Urothelium cell line (cell line): Measurements from ENCODE around the gene VPS13C.
"Not testable (repeated sequence)": the region's sequence is repeated elsewhere in the genome, so short reads cannot be mapped to it uniquely, and the experiment has no call there.

ENCODE experiments used
- DNase-seq: peaks from one replicate; pipeline ENCODE4 v3.0.0; 2011; ENCODE audit warnings: low spot score, mixed read lengths
- FAIRE-seq: peaks from 2 replicates; lab custom pipeline; 2011; peaks lifted over from hg19 to GRCh38; lab: Jason Lieb, UNC

Gene VPS13C

DNA sequence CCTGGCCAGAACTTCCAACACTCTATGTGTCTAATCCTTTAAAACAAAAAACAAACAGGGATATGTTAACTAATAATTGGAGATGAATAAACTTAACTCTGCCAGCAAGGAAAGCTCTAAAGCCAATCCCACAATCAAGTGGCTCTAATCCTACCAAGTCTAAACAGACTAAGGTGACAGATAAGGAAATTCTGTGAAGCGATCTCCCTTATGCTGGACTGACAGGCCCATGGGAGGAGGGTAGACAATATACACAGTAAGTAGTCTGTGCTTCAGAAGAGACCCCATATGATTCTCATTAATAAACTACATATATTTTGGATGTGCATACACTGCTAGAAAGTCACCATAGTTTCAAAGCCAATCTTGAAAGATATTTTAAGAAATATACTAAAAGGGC, 10.1 kb downstream of the VPS13C start:
- no peak for FAIRE-seq

DNA sequence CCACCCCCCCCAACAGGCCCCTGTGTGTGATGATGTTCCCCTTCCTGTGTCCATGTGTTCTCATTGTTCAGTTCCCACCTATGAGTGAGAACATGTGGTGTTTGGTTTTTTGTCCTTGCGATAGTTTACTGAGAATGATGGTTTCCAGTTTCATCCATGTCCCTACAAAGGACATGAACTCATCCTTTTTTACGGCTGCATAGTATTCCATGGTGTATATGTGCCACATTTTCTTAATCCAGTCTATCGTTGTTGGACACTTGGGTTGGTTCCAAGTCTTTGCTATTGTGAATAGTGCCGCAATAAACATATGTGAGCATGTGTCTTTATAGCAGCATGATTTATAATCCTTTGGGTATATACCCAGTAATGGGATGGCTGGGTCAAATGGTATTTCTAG, 12.0 kb downstream of the VPS13C start:
- DNase-seq, FAIRE-seq: not testable (repeated sequence)

More for the DNA sequence above, 10.1 kb downstream of the VPS13C start:
- no peak for DNase-seq

DNA sequence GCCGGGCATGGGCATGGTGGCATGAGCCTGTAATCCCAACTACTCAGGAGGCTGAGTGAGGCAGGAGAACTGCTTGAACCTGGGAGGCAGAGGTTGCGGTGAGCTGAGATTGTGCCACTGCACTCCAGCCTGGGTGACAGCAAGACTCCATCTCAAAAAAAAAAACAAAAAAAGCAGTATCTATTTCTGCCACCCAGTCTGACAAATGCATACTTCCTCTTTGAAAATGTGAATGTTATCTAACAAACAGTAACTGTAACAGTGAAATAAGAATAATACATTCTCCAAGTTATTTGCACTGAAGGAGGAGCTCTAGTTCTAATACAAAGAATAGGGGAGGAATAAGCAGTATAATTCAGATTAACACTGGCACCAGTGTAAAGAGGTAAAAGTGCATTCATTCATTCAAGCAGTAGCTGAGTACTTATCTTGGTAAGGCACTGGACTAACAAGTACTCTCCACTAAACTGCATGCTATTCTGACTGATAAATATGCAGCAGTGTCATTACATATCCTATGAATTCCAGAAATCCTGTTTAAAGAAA, 12.9 kb downstream of the VPS13C start:
- FAIRE-seq, result no peak
- no peak for DNase-seq

DNA sequence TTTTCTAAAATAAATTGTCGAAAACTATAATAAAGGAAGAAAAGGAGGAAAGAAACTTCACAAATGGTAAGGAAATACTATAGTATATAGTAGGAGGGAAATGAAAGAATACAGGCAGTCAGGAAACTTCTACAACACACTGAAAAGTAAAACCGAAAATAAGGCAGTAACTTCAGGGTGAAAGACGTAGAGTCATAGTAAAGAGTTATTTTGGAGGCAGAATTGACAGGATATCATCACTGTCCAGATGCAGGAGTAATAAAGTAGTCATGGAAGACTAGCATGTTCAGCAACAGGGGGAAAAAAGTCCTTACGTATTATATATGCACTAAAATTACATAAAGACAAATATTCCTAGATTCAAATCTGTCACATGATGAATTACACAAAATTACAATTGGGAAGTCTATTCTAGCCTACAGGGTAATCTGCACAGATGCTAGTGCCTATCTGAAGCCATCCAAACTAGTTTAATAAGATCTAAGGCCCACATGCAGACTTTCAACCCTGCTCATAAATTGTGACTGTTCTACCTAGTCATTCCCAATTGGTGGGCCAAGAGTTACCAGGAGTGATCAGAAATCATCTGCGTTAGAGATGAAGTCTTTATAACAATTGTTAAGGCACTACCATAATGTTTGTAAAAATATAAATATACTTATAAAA, 14.0 kb downstream of the VPS13C start:
- FAIRE-seq (no peak), DNase-seq (no peak)

DNA sequence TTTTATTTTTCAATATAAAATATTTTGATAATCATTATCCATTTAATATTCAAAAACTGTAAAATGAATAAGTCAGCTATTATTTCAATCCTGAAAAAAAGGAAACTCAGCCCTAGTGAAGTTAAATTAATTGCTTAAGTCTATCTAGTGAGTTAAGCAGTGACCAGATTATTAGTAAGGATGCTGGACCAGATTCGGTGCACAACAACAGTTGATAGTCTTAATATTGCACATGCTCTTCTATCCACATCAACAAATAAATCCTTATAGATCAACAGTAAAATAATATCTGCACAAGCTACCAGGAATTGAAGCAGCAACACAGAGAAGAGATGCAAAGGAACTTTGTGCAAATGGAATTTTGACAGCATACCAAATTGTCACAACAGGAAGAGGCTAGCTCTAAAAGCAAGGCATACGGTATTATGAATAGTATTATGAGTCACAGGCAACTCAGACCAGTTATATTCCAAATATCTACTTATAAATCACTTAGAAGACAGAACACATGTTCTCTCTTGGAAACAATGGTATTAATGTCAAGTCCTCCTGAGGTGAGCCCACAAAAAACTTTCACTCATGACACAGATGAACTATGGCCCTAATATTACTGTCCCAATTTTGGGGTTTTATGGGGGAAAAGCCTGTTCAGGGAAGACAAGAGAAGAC, 24.9 kb downstream of the VPS13C start:
- FAIRE-seq (peak; percentile 79), DNase-seq (peak; percentile 28)

- DNase-seq (no peak), FAIRE-seq (no peak)
Observed at GRCh38 chr15:62027916-62028315, 32.3 kb downstream of the VPS13C start.

DNA sequence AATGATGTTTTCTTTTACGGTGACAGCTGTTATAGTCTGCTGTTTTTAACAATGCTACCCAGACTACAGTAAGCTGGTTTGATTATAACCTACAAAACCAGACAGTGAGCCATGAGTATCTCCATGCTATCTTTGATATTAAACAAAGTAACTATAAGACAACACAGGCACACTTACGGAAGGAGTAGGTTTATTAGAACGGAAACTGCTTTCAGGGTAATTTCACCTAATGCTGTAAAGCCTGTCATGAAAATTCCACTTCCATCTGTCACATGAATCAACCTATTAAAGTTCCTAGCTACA, 33.0 kb downstream of the VPS13C start:
- no peak for FAIRE-seq

GRCh38 chr15:62026487-62027262, 33.6 kb downstream of the VPS13C start:
- FAIRE-seq, result no peak
- no peak for DNase-seq

More for the DNA sequence above, 33.0 kb downstream of the VPS13C start:
- no peak for DNase-seq

DNA sequence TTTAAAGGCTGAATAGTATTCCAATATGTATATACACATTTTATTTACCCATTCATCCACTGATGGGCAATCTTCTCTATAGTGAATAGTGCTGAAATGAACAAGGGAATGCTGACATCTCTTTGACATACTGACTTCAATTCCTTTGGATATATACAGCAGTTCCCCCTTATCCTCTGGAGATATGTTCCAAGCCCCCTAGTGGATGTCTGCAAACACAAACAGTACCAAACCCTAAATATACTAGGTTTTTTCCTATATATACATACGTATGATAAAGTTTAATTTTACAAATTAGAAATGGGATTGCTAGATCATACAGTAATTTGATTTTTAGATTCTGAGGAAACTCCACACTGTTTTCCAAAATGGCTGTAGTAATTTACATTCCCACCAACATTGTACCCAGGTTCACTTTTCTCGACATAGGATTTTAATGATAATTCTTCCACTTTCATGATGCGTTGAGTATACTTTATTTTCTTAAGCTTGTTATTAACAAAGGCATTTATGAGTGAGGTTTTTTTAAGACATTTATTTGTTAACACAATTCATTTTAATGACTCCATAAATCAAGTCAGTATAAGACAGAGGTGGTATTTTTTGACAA, 38.2 kb downstream of the VPS13C start:
- DNase-seq, result no peak
- FAIRE-seq, result no peak

DNA sequence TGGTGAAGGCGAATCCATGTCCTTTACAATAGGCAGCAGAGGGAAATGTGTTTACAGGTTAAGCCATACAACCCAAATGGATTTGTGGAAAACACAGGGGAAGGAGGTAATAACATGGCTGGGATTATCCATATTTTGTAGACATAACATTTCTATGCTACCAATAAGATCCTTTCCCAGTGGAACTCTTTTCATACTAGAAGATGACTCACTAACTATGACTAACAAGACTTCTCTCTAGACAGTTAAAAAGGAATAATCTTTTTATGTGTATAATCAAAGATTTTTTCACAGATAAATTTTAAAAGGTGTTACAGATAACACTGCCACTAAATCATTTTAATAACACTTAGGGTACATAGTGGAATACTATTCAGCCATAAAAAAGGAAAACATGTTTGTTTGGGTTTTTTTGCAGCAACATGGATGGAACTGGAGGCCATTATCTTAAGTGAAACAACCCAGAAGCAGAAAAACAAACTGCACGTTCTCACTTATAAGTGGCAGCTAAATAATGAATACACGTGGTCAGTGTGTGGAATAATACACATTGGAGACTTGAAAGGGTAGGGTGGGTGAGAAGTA, 39.6 kb downstream of the VPS13C start:
- DNase-seq (no peak), FAIRE-seq (no peak)

DNA sequence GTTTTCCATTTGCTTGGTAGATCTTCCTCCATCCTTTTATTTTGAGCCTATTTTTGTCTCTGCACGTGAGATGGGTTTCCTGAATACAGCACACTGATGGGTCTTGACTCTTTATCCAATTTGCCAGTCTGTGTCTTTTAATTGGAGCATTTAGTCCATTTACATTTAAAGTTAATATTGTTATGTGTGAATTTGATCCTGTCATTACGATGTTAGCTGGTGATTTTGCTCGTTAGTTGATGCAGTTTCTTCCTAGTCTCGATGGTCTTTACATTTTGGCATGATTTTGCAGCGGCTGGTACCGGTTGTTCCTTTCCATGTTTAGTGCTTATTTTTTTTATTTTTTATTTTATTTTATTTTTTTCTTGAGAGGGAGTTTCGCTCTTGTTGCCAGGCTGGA, 54.9 kb downstream of the VPS13C start:
- FAIRE-seq, result not testable (repeated sequence)

GRCh38 chr15:61997786-61998185, 62.5 kb downstream of the VPS13C start:
- no peak for FAIRE-seq

More for the DNA sequence above, 54.9 kb downstream of the VPS13C start:
- DNase-seq, result not testable (repeated sequence)

DNA sequence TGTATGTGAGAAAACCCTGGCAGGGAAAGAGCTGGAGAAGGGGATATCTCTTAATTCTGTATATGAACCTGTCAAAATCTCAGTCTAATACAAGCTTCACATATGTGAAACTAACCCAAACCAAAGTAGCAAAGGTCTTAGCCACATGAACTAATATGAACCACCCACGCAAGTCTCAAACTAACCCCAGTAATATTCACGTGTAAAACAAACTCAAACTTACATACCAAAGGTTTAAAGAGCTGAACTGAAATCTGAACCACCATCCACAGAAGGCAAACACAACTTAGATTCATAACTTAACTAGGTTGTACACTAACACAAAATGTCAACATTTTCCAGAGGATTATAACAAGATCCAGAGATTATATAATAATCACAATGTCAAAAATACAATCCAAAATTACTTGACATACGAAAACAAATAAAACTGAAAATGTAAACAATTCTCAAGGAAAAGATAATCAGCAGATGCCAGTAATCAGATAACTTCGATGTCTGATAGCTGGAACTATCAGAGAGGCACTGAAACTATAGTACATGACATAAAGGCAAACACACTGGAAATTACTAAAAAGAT, 64.1 kb downstream of the VPS13C start:
- FAIRE-seq (no peak), DNase-seq (no peak)

More at GRCh38 chr15:61997786-61998185, 62.5 kb downstream of the VPS13C start:
- no peak for DNase-seq

- FAIRE-seq (no peak), DNase-seq (no peak)
Observed at GRCh38 chr15:61994216-61994615, 66.0 kb downstream of the VPS13C start.

GRCh38 chr15:61992518-61992917, 67.7 kb downstream of the VPS13C start:
- DNase-seq (no peak), FAIRE-seq (no peak)

DNA sequence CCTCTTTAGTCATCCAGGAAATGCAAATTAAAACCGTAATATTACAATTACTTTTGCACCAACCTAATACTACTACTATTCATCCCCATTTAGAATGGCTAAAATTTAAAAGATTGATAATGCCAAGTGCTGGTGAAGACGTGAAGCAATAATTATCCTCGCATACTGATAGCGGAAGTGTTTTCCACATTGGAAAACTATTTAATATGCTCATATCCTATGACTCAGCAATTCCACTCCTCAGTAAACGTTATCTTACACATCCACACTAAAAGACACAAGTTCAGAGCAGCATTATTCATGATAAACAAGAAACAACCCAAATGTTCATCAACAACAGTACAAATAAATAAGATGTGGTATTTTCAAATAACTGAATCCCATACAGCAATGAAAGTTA, 70.6 kb downstream of the VPS13C start:
- no peak for FAIRE-seq

DNA sequence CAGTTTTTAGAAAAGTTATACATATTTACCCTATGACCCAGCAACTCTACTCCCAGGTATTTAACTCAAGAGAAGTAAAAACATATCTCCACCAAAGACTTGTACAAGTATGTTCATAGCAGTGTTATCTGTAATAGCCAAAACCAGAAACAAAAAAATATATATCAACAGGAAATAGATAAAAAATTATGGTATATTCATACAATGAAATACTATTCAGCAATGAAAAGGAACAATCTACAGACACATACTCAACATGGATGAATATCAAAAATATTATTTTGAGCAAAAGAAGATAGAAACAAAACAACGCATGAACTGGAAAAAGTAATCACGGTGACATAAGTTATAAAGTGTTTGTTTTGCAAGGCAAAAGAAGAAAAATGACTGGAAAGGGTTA, 72.4 kb downstream of the VPS13C start:
- no peak for DNase-seq
- no peak for FAIRE-seq

More for the DNA sequence above, 70.6 kb downstream of the VPS13C start:
- DNase-seq, result no peak

GRCh38 chr15:61983081-61983480, 77.2 kb downstream of the VPS13C start:
- no peak for FAIRE-seq
- DNase-seq, result no peak

DNA sequence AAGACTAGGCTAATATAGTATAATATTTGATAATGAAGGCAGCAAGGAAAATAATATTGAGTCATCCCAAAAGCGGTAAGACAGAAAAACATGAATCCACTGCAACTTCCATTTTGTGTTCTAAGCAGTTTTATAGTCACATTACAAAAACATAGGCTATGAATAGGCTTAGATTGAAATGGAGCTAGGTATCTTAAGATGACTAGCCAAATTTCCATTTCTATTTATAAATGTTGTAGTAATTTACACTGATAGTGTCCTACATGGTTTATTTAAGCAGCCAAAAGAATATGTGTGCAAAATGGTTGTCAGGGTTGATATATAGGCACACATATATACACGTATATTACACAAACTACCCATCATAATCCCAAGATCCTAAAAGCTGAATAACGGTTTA, 82.0 kb downstream of the VPS13C start:
- DNase-seq, result no peak
- no peak for FAIRE-seq

- no peak for DNase-seq
Observed at GRCh38 chr15:61974759-61975158, 85.5 kb downstream of the VPS13C start.

More at GRCh38 chr15:61974759-61975158, 85.5 kb downstream of the VPS13C start:
- no peak for FAIRE-seq
